HG03280 (cell line): ENCODE data around the gene C14orf132.
"Not testable (repeated sequence)": the region's sequence is repeated elsewhere in the genome, so short reads cannot be mapped to it uniquely, and the experiment has no call there.

Experiments
- ATAC-seq: cut with Tn5 transposase; IDR thresholded peaks from one replicate; pipeline ENCODE4 v1.9.1; 2021; ENCODE audit warnings: mild to moderate bottlenecking, moderate library complexity; ENCODE audit not compliant: unreplicated experiment

The C14orf132 gene

DNA sequence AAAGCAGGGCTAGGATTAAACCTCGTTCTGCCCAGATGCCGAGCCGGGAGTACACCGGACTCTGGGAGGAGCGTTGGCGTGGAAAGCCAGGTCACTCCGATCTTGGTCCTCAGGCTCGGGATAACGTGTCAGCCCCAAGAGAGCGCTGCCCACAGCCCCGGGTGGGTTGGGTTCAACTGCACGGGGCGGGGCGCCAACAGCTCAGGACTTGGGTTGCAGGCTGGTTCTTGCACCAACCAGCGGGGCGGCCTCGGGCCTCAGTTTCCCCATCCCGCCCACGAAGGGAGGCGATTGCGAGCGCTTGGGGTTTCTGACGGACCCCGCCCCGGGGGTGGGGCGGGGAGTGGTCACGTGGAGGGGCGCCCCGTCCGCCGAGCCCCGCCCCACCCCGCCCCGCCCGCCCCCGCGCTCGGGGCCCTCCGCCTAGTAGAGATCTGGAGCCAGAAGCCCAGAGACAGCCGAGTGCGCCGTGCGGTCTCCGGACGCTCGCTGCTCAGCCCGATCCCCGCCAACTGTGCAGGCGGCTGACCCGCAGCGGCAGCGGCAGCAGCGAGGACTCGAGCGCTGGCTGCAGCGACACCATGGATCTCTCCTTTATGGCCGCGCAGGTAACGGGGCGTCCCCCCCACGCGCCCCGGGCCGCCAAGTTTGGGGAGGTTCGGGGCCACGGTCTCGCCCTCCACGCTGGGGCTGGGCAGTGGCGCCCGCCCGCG is at the start of gene C14orf132:
Gene C14orf132, plus strand, starts transcription at position 443 of the 713 bp plus-strand sequence. Its CDS starts 139 bp downstream, at position 582.
- ATAC-seq, result no peak

DNA sequence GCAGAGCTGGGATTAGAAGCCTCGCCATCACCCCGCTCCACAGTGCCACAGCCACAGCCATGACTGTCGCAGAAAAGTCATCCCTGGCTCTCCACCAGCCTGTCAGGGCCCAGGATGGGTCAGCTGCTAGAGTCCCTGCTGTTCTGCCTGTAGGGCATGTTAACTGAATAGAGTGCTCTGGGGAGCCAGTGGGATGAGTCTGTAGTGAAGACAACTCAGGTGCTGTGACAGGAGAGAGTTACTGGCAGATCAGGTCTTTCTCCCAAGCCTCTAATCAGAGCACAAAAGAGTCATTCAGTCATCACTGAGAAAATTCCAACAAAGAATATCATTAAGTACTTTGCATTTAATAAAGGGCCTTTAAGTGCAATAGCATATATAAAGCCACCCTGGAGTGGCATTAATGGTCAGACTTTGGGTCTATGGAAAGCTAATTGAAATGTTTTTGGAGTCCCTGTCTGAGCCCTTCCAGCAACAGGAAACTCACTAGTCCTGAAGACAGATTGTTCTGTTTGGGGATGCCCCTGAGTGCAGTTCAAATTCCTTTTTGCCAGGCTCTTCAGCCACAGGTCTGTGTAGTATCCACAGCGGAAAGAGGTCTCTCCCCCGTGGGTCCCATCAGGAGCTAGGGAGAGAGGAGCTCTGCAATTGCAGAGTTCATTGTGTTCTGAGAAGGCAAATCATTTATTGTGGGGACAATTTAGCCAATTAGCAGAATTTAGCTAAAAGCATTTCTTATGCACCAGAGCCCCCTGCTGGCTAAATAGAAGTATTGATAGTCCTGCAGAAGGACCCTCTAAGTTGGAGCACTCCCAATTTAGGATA is 45.2 kb upstream of the C14orf132 start:
- ATAC-seq, result no peak

DNA sequence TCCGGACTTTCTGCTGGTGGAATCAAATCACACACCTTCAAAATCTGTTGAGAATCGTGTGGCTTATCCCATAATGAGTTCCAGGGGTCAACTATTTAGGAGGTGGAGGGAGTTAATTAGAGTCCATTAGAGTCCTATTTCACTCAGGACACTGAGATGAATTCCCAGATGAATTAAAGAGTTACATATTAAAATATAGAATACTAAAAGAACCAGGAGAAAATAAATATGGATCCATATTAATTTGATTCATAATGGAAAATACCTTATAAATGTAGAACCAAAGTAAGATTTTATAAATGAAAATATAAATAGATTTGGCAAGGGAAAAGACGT is 44.6 kb upstream of the C14orf132 start:
- no peak for ATAC-seq

DNA sequence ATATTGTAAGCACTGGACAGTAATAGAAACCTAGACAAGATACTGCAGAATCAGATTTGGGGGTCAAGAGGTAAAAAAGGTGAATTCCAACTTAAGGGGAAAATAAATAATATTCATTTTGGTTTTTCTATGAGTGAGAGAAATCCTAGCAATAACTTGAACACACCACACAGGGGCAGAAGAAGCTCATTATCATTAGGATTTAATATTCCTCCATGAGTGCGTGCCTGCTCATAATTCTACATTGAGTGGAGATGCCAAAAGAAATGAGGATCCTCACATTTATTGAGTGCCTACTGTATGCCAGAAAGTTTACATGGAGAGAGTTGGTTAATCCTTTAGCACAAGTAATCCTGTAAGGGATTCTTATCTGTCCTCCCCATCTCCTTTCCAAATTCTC is 40.5 kb upstream of the C14orf132 start:
- no peak for ATAC-seq

DNA sequence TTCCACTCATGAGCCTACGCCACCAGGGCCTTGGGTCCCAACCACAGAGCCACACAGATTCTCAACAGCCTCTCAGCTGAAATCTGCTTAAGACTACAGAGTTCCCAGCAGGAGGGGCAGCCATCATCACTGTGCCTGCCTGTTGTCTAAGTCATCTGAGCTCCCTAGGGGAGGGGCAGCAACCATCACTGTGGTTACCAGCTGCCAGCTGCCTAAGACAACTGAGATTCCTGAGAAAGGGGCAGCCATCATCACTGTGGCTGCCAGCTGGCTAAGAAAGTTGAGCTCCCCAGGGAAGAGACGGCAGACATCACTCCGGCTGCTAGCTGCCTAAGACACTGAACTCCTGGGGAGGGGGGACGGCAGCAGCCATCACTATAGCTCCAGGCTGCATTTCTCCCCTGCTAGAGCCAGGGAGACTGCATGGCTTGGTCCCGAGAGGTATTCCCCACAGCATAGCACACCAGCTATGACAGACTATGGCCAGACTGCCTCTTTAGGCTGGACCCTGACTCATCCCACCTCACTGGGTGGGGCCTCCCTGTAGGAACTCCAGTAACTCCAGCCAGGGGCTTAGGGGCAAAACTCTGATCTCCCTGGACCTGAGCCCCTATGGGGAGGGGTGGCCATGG is 37.2 kb upstream of the C14orf132 start:
- ATAC-seq, result no peak

DNA sequence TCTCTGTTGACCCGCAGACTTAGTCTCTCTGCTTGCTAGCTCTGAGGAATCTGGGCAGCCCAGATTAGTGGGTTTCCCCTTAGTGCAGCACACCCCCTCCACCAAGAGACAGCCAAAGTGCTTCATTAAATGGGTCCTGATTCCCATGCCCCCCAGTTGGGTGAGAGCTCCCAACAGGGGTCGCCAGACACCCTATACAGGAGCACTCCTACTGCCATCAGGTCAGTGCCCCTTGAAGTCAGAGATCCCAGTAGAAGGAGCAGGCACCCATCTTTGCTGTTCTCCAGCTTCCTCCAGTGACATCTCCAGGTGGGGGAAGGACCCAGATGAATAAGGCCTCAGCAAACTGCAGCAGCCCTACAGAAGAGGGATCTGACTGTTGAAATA is 36.7 kb upstream of the C14orf132 start:
- no peak for ATAC-seq

DNA sequence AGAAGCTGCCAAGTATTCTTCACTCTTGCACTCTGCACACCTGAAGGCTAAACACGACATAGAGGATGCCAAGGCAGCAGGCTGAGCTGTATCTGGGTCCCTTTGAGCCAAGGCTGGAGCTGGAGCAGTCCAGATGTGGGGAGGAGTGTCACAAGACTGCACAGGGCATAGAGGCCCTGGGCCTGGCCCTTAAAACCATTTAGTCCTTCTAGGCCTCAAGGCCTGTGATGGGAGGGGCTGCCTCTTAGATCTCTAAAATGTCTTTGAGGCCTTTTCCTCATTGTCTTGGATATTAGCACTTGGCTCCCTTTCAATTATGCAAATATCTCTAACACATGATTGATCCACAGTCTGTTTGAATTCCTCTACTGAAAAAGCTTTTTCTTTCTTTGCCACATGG is 28.0 kb upstream of the C14orf132 start:
- no peak for ATAC-seq

DNA sequence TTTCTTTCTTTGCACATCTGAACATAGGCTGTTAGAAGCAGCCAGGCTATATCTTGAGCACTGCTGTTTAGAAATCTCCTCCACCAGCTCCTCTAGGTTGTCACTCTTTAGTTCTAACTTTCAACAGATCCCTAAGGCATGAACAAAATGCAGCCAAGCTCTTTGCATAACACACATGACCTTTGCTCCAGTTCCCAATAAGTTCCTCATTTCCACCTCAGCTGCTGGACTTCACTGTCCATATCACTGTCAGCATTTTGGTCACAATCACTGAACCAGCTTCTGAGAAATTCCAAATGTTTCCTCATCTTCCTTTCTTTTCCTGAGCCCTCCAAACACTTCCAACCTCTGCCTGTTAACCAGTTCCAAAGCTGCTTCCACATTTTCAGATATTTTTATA is 27.6 kb upstream of the C14orf132 start:
- ATAC-seq, result no peak

DNA sequence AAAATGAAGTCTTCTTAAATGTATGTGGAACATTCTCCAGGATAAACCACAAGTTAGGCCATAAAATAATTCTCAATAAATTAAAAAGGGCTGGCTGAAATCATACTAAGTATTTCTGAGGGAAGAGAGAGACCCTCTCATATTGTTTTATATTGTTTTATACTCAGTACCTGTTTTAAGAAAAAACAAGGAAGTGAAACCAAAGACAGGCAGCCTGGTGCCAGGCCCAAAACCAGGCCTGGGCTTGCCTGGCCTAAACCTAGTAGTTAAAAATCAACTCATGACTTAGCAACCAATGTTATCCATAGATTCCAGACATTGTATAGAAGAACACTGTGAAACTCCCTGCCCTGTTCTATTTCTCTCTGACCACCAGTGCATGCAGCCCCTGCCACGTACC is 26.4 kb upstream of the C14orf132 start:
- ATAC-seq, result not testable (repeated sequence)

DNA sequence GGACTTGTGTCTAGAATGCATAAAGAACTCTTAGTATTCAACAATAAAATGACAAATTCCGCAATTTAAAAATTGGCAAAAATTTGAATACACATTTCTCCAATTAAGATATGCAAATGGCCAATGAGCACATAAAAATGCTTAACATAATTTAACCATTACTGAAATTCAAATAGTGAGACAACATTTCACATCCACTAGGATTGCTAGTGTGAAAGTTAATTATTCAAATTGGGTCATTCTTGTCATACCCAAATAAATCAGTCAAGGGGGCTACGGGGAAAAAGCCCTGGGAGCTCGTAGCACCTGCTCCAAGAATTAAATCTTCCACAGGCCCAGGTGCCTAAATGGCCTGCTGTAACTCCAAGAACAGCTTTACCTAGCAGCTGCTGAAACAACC is 25.0 kb upstream of the C14orf132 start:
- no peak for ATAC-seq

DNA sequence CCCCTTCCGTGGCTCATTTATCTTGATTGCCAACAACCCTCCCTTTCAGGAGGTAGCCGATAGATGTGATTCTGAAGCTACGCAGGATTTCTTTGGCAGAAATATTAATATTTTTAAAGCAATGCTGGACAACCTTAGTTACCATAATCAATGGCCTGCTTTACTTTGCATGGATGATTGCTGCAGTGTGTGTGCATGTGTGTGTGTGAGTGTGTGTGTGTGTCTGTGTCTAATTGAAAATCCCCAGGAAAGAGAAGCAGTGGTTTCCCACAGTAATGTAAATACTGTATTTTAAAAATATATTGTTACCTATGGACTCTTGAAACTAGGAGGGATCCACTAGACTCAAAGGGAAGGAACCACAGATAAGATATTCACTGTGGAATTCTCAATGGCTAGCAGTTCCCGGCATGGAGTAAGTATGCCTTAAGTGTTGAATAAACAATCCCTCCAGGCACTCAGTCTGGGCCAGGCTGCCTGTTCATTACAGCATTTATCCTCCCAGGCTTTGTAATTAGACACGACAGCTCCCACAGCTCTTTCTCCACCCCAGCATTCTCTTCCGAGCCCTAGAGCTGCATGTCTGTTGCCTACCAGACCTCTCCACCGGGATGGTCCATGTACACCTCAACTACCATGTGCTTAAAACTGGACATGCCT is 22.5 kb upstream of the C14orf132 start:
- no peak for ATAC-seq

DNA sequence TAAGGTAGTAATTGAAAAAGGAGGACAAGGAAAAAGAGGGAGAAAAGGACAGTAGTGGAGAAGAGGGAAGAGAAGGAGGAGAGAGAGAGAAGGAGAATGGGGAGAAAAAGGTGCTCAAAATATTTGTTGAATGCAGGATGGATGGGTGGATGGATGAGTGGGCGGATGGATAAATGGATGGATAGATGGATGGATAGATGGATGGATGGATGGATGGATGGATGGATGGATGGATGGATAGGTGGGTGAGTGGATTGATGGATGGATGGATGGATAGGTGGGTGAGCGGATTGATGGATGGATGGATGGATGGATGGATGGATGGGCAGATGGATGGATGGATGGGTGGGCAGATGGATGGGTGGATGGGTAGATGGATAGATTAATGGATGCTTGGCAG is 21.3 kb upstream of the C14orf132 start:
- ATAC-seq, result no peak

DNA sequence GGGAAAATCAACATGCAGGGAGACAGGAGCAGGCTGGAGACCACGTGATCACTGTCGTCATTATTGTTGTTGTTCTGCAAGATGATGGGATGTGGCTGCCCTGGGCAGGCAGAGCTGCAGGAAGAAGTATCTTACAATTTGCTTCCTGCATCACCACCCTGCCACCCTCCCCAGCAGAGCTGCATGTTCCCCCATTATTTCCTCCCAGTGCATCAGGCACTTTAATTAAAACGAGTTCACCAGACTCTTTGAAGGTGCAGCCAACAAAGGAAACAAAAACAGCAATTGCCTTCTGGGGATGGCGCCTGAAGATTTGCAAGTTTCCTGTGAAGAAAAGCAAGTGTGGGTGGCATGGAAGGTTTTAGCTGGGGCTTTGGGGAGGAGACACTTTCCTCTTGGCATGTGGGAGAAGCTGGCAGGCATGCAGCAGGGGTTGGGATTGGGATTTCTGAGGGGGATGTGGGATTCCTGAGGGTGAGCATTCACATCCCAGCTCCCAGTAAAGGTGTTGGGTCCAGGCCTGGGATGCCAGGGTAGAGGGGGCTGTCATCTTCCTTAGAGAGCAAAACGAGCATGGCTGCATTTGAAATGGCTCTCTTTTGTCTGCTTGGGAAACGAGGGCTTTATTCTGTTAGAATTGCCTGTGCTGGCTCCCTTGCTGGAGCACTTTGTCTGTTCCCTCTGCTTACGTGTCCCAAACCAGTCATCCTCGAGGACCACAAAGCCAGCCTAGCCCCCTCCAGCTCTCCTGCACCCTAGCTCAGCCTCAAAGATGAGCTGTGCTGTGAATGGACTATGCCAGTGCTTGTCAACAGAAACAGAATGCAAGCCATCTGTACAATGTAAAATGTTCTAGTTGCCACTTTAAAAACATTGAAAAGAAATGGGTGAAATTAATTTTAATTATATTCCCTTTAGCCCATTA is 11.5 kb upstream of the C14orf132 start:
- no peak for ATAC-seq

DNA sequence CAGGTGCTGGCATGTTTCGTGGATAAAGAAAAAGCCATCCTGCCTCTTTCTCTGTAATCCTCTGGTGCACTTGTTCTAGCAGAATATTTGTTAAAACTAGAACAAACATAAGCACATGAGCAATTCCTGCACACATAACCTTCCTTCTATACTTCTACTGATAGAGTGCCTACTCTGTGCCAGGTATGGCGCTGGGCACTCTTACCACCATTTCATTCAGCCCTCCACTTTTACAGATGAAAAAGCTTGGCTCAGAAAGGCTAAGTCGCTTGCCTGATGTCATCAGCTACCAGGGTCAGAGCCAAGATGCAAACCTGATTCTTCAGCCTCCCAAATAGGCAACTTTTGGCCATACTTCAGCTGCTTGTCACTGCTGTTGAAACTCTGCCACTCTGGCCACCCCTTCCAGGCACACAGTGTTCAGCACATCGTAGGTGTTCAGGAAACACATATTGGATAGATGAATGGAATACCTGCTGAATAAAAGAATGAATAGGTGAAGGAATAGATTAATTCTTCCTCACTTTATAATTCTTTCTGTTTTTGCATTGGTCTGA is 10.0 kb upstream of the C14orf132 start:
- ATAC-seq, result no peak

DNA sequence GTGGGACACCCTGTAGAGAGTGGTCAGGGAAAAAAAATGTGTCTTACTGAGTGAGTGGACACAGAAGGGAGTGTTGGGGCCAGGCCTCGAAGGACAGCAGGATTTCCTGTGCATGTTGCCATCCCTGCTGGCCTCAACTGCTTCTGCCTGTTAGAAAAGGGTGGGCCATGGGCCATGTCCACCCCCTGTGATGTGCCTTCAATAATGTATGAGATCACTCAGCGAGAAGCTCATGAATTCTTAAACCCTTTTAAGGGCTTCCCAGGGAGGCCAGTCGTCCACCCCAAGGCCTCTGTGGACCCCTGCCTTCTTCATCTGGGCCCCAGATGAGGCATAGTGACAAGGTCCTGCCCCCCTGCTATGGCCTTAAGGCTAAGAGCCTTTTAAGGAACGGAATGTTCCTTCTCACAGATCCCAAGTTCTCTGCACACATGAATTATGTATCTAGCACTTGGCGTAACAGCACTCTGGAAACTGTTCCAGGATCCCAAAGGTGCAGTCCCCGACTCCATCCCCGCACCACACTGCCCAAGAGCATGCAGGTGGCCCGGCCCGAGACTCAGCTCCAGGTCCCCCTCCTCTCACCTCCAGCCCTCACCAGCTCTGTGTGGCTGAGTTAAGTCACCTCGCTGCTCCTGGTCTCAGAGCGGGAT is 8.9 kb upstream of the C14orf132 start:
- ATAC-seq, result no peak

DNA sequence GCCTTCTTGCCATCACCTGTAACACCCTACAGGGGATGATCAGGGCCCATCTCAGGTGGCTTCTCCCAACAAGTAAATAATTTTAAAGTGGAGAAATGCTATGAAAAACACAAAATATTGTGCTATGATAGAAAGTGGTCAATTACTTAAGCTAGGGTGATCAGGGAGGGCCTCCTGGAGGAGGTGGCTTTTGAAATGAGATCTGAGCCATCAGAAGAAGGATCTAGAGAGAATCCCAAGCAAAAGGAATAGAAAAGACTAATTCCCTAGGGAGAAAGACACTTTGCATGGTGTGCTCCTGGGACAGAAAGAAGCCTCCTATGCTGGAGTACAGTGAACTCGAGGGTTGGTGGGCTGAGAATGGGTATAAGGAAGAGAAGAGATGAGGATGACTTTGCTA is 7.5 kb upstream of the C14orf132 start:
- ATAC-seq, result no peak

DNA sequence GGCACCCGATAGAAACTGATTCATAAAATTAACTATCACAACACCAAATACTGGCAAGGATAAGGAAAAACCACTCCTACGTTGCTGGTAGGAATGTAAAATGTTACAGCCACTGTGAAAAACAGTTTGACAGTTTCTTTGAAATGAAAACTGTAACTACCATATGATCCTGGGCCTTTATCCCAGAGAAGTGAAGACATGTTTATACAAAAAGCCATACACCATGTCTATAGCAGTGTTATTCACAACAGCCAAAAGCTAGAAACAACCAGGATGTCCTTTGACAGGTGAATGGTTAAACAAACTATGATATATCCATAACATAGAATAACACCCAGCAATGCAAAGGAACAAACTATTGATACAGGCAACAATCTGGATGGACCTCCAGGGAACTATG is 3.7 kb upstream of the C14orf132 start:
- no peak for ATAC-seq

DNA sequence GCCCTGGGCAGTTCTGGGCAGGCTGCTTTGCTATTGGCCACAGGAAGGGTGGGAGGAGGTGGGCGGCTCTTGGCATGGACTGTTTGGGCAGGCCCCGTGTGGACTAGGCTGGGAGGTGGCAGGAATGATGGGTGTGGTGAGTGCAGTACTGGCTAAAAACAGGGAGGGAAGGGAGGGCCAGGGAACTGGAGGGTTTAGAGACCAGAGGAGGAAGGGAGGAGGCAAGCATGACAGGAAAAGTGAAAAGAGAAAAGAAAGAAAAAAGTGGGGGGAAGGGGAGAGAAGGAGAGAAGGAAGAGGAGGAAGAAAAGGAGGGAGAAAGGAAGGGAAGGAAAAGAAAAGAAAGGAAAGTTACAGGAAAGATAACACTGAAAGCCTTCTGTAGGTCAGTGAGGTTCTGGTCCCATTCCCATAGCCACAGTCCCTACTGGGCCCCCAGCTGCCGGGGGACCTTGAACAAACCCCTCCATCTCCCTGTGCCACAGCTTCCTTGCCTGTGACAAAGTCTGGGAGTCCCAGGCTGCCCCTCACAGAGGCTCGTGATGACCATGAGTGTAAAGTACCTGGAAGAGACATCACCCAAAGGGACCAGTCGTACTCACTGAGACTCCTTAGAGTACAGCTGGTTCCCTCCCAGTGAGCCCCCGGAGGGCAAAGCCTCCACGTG is 1.1 kb upstream of the C14orf132 start:
- ATAC-seq, result no peak

DNA sequence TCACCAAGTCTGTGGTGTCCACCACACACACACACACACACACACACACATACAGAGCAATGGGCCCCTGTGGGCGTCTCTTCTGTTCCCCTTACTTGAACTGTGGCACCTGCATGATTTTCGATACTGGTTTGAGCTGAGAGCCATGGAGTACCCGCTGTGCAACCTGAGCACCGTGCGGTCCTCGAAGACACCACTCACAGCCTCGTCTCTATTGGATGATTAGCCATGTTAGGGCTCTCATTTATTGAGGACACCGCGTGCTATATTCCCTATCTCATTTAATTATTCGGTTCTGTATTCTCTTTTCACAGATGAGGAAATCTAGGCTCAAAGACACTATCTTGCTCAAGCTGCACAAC is 623 bp upstream of the C14orf132 start:
- ATAC-seq, result no peak
